CD4-positive, alpha-beta T cell treated with Interleukin-4 for 1 hour (primary cell): ENCODE results near the gene RPH3AL.

ENCODE experiments used
- DNase-seq, 2 donors: peaks; one replicate each; pipeline ENCODE4 v3.0.0-alpha.2; 2020 to 2022

The RPH3AL gene

GRCh38 chr17:193841-194806 lies 158.5 kb downstream of the RPH3AL start:
- no peak for DNase-seq

- DNase-seq, result no peak
These were observed 159.2 kb downstream of the RPH3AL start for GRCh38 chr17:193426-193810.

GRCh38 chr17:192666-193425 lies 159.8 kb downstream of the RPH3AL start:
- DNase-seq, result no peak

GRCh38 chr17:189444-189843 lies 163.2 kb downstream of the RPH3AL start:
- DNase-seq, result no peak

- DNase-seq, result no peak
These were observed 165.5 kb downstream of the RPH3AL start for GRCh38 chr17:187130-187529.

- DNase-seq, result peak in 1 of 2 donors; percentile 16
These were observed 167.0 kb downstream of the RPH3AL start for GRCh38 chr17:185445-186138.

GRCh38 chr17:183021-183420 lies 169.6 kb downstream of the RPH3AL start:
- no peak for DNase-seq

- no peak for DNase-seq
These were observed 170.4 kb downstream of the RPH3AL start for GRCh38 chr17:182050-182751.

- DNase-seq, result no peak
These were observed 171.2 kb downstream of the RPH3AL start, which contains the start of gene DOC2B for GRCh38 chr17:181245-182049. DOC2B (minus strand) TSS chr17:181650; CDS start chr17:181479, 171 bp downstream.

- no peak for DNase-seq
These were observed 172.0 kb downstream of the RPH3AL start for GRCh38 chr17:180381-181244.

- DNase-seq, result no peak
These were observed 172.7 kb downstream of the RPH3AL start for GRCh38 chr17:179781-180380.

- DNase-seq, result no peak
These were observed 173.6 kb downstream of the RPH3AL start for GRCh38 chr17:179066-179432.

GRCh38 chr17:178292-179065 lies 174.1 kb downstream of the RPH3AL start:
- DNase-seq, result no peak

GRCh38 chr17:177762-178161 lies 174.8 kb downstream of the RPH3AL start:
- DNase-seq, result no peak

- DNase-seq, result no peak
These were observed 175.5 kb downstream of the RPH3AL start for GRCh38 chr17:177155-177554.

GRCh38 chr17:173166-173911 lies 179.3 kb downstream of the RPH3AL start:
- DNase-seq, result no peak

GRCh38 chr17:172401-172800 lies 180.2 kb downstream of the RPH3AL start:
- DNase-seq, result no peak

- no peak for DNase-seq
These were observed 180.7 kb downstream of the RPH3AL start for GRCh38 chr17:171871-172270.
